PFSK-1 (cell line): ENCODE data around the gene CREB3.

Source experiments
- FOXP2 ChIP-seq: optimal IDR thresholded peaks from 2 replicates; pipeline ENCODE3; 2011; ENCODE audit warnings: borderline replicate concordance, control low read depth, inconsistent platforms; ENCODE audit not compliant: insufficient read depth; ENCODE audit errors: extremely low read length, extremely low read depth
- POLR2AphosphoS5 ChIP-seq: IDR thresholded peaks from 2 replicates; pipeline ENCODE4 v1.6.1; 2012; ENCODE audit warnings: low read depth, mild to moderate bottlenecking, control low read depth, low read length, moderate library complexity
- REST ChIP-seq, 2 experiments: IDR thresholded peaks; 2 replicates each; pipeline versions ENCODE4 v1.6.1 to v1.8.0; 2011 to 2012; ENCODE audit warnings: low read depth in 2 of 2, low read length in 2 of 2, control low read depth in 1 of 2, inconsistent platforms in 1 of 2, mild to moderate bottlenecking in 1 of 2, moderate library complexity in 1 of 2; ENCODE audit not compliant: insufficient read depth in 1 of 2
- SIN3A ChIP-seq: IDR thresholded peaks from 2 replicates; pipeline ENCODE4 v1.6.1; 2012; ENCODE audit warnings: mild to moderate bottlenecking, low read length, moderate library complexity, borderline replicate concordance; ENCODE audit not compliant: insufficient read depth
- TAF1 ChIP-seq: IDR thresholded peaks from 2 replicates; pipeline ENCODE4 v1.6.1; 2012; ENCODE audit warnings: low read length, control low read depth, borderline replicate concordance; ENCODE audit not compliant: insufficient read depth

Gene CREB3

GRCh38 chr9:35702696-35703095 is 29.8 kb upstream of the CREB3 start:
- no peak for TF ChIP-seq SIN3A
- no peak for TF ChIP-seq TAF1
- TF ChIP-seq POLR2AphosphoS5: no peak
- no peak for TF ChIP-seq REST (IDR thresholded peaks at IDR 0.05; ENCODE audit: insufficient read depth in 1 of 2, low read depth in 2 of 2, low read length in 2 of 2)
- TF ChIP-seq FOXP2: no peak

GRCh38 chr9:35703906-35704672 is 28.4 kb upstream of the CREB3 start:
- TF ChIP-seq TAF1 (no peak), POLR2AphosphoS5 (no peak), SIN3A (no peak), REST (IDR thresholded peaks at IDR 0.05; ENCODE audit: insufficient read depth in 1 of 2, low read depth in 2 of 2, low read length in 2 of 2) (no peak), FOXP2 (no peak)

GRCh38 chr9:35705372-35705771 is 27.1 kb upstream of the CREB3 start:
- TF ChIP-seq TAF1: no peak
- no peak for TF ChIP-seq REST (IDR thresholded peaks at IDR 0.05; ENCODE audit: insufficient read depth in 1 of 2, low read depth in 2 of 2, low read length in 2 of 2)
- TF ChIP-seq FOXP2: no peak
- no peak for TF ChIP-seq SIN3A
- TF ChIP-seq POLR2AphosphoS5: no peak

GRCh38 chr9:35705836-35706430 is 26.5 kb upstream of the CREB3 start:
- TF ChIP-seq SIN3A (no peak), FOXP2 (no peak), TAF1 (no peak), REST (IDR thresholded peaks at IDR 0.05; ENCODE audit: insufficient read depth in 1 of 2, low read depth in 2 of 2, low read length in 2 of 2) (no peak), POLR2AphosphoS5 (no peak)
